Measurements from ENCODE around the gene PMEPA1.
"Not testable (repeated sequence)": the region's sequence is repeated elsewhere in the genome, so short reads cannot be mapped to it uniquely, and the experiment has no call there.

Gene PMEPA1

DNA sequence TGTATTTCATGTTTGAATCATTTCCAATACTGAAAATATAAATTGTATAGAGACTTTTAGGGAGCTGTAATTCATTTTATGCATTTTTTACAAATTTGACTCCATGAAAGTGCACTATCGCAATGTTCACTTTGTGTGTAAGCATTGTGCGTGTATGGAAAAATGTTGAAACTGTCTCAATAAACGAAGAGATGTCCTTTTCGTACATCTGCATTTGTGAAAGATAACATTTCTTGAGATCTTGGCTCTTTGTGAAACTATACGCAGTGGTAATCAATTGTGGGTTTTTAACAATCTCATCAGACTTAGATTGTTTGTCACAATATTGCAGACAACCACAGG lies 70.9 kb downstream of the PMEPA1 start:
- H3K9me3 ChIP-seq (ENCODE audit: severe bottlenecking), result no peaks in the 10 kb centered on the region
- H3K27me3 ChIP-seq (ENCODE audit: insufficient read depth, low read depth, severe bottlenecking), result no peaks in the 10 kb centered on the region
- TF ChIP-seq, protein P1, sequence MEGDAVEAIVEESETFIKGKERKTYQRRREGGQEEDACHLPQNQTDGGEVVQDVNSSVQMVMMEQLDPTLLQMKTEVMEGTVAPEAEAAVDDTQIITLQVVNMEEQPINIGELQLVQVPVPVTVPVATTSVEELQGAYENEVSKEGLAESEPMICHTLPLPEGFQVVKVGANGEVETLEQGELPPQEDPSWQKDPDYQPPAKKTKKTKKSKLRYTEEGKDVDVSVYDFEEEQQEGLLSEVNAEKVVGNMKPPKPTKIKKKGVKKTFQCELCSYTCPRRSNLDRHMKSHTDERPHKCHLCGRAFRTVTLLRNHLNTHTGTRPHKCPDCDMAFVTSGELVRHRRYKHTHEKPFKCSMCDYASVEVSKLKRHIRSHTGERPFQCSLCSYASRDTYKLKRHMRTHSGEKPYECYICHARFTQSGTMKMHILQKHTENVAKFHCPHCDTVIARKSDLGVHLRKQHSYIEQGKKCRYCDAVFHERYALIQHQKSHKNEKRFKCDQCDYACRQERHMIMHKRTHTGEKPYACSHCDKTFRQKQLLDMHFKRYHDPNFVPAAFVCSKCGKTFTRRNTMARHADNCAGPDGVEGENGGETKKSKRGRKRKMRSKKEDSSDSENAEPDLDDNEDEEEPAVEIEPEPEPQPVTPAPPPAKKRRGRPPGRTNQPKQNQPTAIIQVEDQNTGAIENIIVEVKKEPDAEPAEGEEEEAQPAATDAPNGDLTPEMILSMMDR (IDR thresholded peaks at IDR 0.05; ENCODE audit: low read depth, low read length), result no peak
- H3K27ac ChIP-seq, result no peak overlapping the region
- no peak overlapping the region for H3K4me3 ChIP-seq (ENCODE audit: low read depth, low read length)
- H3K36me3 ChIP-seq, result no peaks in the 10 kb centered on the region
- no peak for DNase-seq

DNA sequence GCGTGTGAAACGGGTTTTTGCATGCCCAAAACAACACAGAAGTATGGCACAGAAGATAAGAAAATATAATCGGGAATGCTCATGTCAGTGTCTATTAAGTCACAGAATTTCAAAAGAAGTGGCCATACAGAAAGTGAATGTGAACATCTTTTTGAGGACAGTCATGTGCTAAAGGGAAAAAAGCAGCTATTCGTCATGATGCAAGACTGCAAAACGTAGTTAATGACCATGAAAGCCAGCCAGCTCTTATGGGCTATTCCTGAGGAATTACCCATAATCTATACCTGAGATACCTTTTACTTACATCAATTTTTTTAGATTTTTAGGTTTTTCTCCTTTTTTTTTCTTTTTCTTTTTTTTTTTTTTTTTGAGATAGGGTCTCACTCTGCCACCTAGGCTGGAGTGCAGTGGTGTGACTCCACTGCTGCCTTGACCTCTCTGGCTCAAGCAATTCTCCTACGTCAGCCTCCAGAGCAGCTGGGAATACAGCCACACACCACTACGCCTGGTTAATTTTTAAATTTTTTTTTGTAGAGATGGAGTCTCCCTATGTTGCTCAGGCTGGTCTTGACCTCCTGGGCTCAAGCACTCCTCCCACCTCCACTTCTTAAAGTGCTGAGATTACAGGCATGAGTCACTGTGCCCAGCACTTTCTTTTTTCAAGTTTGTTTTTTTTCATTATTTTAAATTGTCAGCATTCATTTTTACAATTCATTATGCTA lies 71.5 kb downstream of the PMEPA1 start:
- TF ChIP-seq, protein P1 (IDR thresholded peaks at IDR 0.05; ENCODE audit: low read depth, low read length), result no peak
- Histone ChIP-seq H3K9me3 (ENCODE audit: severe bottlenecking) (no peaks in the 10 kb centered on the region), H3K36me3 (no peaks in the 10 kb centered on the region), H3K4me3 (ENCODE audit: low read depth, low read length) (no peak overlapping the region), H3K27ac (no peak overlapping the region), H3K27me3 (ENCODE audit: insufficient read depth, low read depth, severe bottlenecking) (no peaks in the 10 kb centered on the region)
- DNase-seq, result no peak

GRCh38 chr20:57633945-57634491 lies 75.8 kb downstream of the PMEPA1 start:
- DNase-seq, result no peak
- no peak overlapping the region for H3K27ac ChIP-seq
- H3K36me3 ChIP-seq, result no peaks in the 10 kb centered on the region
- H3K9me3 ChIP-seq (ENCODE audit: severe bottlenecking), result no peaks in the 10 kb centered on the region
- H3K27me3 ChIP-seq (ENCODE audit: insufficient read depth, low read depth, severe bottlenecking), result no peaks in the 10 kb centered on the region
- TF ChIP-seq, protein P1 (IDR thresholded peaks at IDR 0.05; ENCODE audit: low read depth, low read length), result no peak
- H3K4me3 ChIP-seq (ENCODE audit: low read depth, low read length), result no peak overlapping the region

DNA sequence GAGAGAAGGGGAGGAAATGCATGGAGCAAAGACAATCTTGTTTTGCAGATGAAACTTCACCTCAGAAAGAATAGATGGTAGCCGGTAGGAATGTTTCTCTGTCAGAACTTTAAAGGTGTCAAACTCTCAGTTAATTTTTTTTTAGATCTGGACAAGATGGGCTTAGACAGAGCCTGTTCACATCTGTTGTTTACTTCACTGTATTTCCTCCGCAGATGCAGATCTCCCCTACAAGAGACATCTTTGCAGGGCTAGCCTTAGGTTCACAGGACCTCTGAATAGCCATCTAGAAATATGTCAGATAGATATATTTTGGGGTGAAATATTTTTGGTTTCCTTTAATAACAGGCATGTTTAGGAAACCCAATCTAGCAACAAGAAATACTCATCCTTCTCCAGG lies 77.5 kb downstream of the PMEPA1 start:
- H3K27me3 ChIP-seq (ENCODE audit: insufficient read depth, low read depth, severe bottlenecking), result no peaks in the 10 kb centered on the region
- H3K9me3 ChIP-seq (ENCODE audit: severe bottlenecking), result no peaks in the 10 kb centered on the region
- no peak overlapping the region for H3K4me3 ChIP-seq (ENCODE audit: low read depth, low read length)
- no peak for DNase-seq
- TF ChIP-seq, protein P1 (IDR thresholded peaks at IDR 0.05; ENCODE audit: low read depth, low read length), result no peak
- no peaks in the 10 kb centered on the region for H3K36me3 ChIP-seq
- H3K27ac ChIP-seq, result no peak overlapping the region

GRCh38 chr20:57630061-57630460 lies 79.8 kb downstream of the PMEPA1 start:
- H3K4me3 ChIP-seq (ENCODE audit: low read depth, low read length), result no peak overlapping the region
- TF ChIP-seq, protein P1 (IDR thresholded peaks at IDR 0.05; ENCODE audit: low read depth, low read length), result no peak

DNA sequence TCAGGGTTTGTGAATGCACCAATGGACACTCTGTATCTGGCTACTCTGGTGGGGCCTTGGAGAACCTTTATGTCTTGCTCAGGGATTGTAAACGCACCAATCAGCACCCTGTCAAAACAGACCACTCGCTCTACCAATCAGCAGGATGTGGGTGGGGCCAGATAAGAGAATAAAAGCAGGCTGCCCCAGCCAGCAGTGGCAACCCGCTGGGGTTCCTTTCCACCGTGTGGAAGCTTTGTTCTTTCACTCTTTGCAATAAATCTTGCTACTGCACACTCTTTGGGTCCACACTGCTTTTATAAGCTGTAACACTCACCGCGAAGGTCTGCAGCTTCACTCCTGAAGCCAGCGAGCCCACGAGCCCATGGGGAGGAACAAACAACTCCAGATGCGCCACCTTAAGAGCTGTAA lies 80.3 kb downstream of the PMEPA1 start:
- H3K36me3 ChIP-seq; H3K27me3 ChIP-seq (ENCODE audit: insufficient read depth, low read depth, severe bottlenecking); DNase-seq; H3K9me3 ChIP-seq (ENCODE audit: severe bottlenecking); H3K4me3 ChIP-seq (ENCODE audit: low read depth, low read length); H3K27ac ChIP-seq: not testable (repeated sequence)

More at GRCh38 chr20:57630061-57630460, 79.8 kb downstream of the PMEPA1 start:
- no peaks in the 10 kb centered on the region for H3K27me3 ChIP-seq (ENCODE audit: insufficient read depth, low read depth, severe bottlenecking)
- no peaks in the 10 kb centered on the region for H3K36me3 ChIP-seq
- DNase-seq, result no peak
- H3K27ac ChIP-seq, result no peak overlapping the region
- no peaks in the 10 kb centered on the region for H3K9me3 ChIP-seq (ENCODE audit: severe bottlenecking)

DNA sequence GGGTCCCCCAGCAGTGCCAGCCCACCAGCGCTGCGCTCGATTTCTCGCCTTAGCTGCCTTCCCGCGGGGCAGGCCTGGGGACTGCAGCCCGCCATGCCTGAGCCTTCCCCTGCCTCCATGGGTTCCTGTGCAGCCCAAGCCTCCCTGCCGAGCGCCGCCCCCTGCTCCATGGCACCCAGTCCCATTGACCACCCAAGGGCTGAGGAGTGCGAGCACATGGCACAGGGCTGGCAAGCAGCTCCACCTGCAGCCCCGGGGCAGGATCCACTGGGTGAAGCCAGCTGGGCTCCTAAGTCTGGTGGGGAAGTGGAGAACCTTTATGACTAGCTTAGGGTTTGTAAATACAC lies 80.9 kb downstream of the PMEPA1 start:
- DNase-seq; H3K27me3 ChIP-seq (ENCODE audit: insufficient read depth, low read depth, severe bottlenecking); H3K4me3 ChIP-seq (ENCODE audit: low read depth, low read length); H3K36me3 ChIP-seq; H3K27ac ChIP-seq; H3K9me3 ChIP-seq (ENCODE audit: severe bottlenecking): not testable (repeated sequence)
